HG02759 (cell line): ENCODE measurements around the gene SLC15A1.

Experiments
- ATAC-seq: cut with Tn5 transposase; IDR thresholded peaks from one replicate; pipeline ENCODE4 v1.9.1; 2021; ENCODE audit warnings: mild to moderate bottlenecking, moderate library complexity; ENCODE audit not compliant: unreplicated experiment

The SLC15A1 gene

GRCh38 chr13:98752467-98753290 is at the start of gene SLC15A1:
SLC15A1 (minus strand) TSS chr13:98752672; CDS start chr13:98752598, 74 bp downstream.
- ATAC-seq = no peak

- ATAC-seq = no peak
Measured at GRCh38 chr13:98801626-98802418, 49.4 kb upstream of the SLC15A1 start.

- ATAC-seq = no peak
Measured at GRCh38 chr13:98800078-98800477, 47.6 kb upstream of the SLC15A1 start.

- no peak for ATAC-seq
Measured at GRCh38 chr13:98798849-98799645, 46.6 kb upstream of the SLC15A1 start.

- ATAC-seq = no peak
Measured at GRCh38 chr13:98797456-98797855, 45.0 kb upstream of the SLC15A1 start.

GRCh38 chr13:98796798-98797197 is 44.3 kb upstream of the SLC15A1 start:
- ATAC-seq = no peak

GRCh38 chr13:98796191-98796590 is 43.7 kb upstream of the SLC15A1 start:
- no peak for ATAC-seq

GRCh38 chr13:98795220-98795619 is 42.7 kb upstream of the SLC15A1 start:
- ATAC-seq = no peak

GRCh38 chr13:98794498-98794897 is 42.0 kb upstream of the SLC15A1 start:
- no peak for ATAC-seq

GRCh38 chr13:98792785-98793495 is 40.5 kb upstream of the SLC15A1 start:
- ATAC-seq = no peak

- ATAC-seq = no peak
Measured at GRCh38 chr13:98792321-98792720, 39.8 kb upstream of the SLC15A1 start.

- no peak for ATAC-seq
Measured at GRCh38 chr13:98791611-98792010, 39.1 kb upstream of the SLC15A1 start.

GRCh38 chr13:98787996-98788395 is 35.5 kb upstream of the SLC15A1 start:
- no peak for ATAC-seq

GRCh38 chr13:98787173-98787572 is 34.7 kb upstream of the SLC15A1 start:
- no peak for ATAC-seq

- no peak for ATAC-seq
Measured at GRCh38 chr13:98786023-98786422, 33.6 kb upstream of the SLC15A1 start.

- no peak for ATAC-seq
Measured at GRCh38 chr13:98785405-98785804, 32.9 kb upstream of the SLC15A1 start.

- no peak for ATAC-seq
Measured at GRCh38 chr13:98784666-98785065, 32.2 kb upstream of the SLC15A1 start.

GRCh38 chr13:98783856-98784478 is 31.5 kb upstream of the SLC15A1 start:
- no peak for ATAC-seq

GRCh38 chr13:98782654-98783053 is 30.2 kb upstream of the SLC15A1 start:
- no peak for ATAC-seq

- no peak for ATAC-seq
Measured at GRCh38 chr13:98781905-98782304, 29.4 kb upstream of the SLC15A1 start.
